Measurements from ENCODE around the gene SCUBE3. TPM values are rescaled to one million over a fixed set of nuclear protein-coding genes. Genes with fewer than 3 reads are reported as not detected.

The SCUBE3 gene
- total and polyA plus RNA-seq, 2 of the 13 experiments (the other 11 are each of a cell fraction or from before 2014, with no cell fraction given) = not detected

GRCh38 chr6:35259194-35259947 lies 45.6 kb downstream of the SCUBE3 start, which contains the start of gene ZNF76 (continued):
- peak; percentile 98 for TF ChIP-seq SMYD3 (CRISPR knock-in tag; IDR thresholded peaks at IDR 0.05)
- peak; percentile 88; the same call in 1 of the 2 replicates for TF ChIP-seq KLF15 (CRISPR knock-in tag; IDR thresholded peaks at IDR 0.05; ENCODE audit: borderline replicate concordance)
- no peak for TF ChIP-seq ZNF33A (CRISPR knock-in tag; IDR thresholded peaks at IDR 0.05; ENCODE audit: borderline replicate concordance)
- TF ChIP-seq, protein P1, sequence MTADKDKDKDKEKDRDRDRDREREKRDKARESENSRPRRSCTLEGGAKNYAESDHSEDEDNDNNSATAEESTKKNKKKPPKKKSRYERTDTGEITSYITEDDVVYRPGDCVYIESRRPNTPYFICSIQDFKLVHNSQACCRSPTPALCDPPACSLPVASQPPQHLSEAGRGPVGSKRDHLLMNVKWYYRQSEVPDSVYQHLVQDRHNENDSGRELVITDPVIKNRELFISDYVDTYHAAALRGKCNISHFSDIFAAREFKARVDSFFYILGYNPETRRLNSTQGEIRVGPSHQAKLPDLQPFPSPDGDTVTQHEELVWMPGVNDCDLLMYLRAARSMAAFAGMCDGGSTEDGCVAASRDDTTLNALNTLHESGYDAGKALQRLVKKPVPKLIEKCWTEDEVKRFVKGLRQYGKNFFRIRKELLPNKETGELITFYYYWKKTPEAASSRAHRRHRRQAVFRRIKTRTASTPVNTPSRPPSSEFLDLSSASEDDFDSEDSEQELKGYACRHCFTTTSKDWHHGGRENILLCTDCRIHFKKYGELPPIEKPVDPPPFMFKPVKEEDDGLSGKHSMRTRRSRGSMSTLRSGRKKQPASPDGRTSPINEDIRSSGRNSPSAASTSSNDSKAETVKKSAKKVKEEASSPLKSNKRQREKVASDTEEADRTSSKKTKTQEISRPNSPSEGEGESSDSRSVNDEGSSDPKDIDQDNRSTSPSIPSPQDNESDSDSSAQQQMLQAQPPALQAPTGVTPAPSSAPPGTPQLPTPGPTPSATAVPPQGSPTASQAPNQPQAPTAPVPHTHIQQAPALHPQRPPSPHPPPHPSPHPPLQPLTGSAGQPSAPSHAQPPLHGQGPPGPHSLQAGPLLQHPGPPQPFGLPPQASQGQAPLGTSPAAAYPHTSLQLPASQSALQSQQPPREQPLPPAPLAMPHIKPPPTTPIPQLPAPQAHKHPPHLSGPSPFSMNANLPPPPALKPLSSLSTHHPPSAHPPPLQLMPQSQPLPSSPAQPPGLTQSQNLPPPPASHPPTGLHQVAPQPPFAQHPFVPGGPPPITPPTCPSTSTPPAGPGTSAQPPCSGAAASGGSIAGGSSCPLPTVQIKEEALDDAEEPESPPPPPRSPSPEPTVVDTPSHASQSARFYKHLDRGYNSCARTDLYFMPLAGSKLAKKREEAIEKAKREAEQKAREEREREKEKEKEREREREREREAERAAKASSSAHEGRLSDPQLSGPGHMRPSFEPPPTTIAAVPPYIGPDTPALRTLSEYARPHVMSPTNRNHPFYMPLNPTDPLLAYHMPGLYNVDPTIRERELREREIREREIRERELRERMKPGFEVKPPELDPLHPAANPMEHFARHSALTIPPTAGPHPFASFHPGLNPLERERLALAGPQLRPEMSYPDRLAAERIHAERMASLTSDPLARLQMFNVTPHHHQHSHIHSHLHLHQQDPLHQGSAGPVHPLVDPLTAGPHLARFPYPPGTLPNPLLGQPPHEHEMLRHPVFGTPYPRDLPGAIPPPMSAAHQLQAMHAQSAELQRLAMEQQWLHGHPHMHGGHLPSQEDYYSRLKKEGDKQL (CRISPR knock-in tag; IDR thresholded peaks at IDR 0.05; ENCODE audit: low read depth) = peak; percentile 57; the same call in 1 of the 2 replicates
- TF ChIP-seq XBP1 (CRISPR knock-in tag; IDR thresholded peaks at IDR 0.05) = peak; percentile 49; the same call in 1 of the 2 replicates
- no peak for TF ChIP-seq ZNF597 (CRISPR knock-in tag; IDR thresholded peaks at IDR 0.05)
- peak; percentile 95; the same call in 1 of the 2 replicates for TF ChIP-seq CBFB (CRISPR knock-in tag; IDR thresholded peaks at IDR 0.05)
- TF ChIP-seq ZNF660 (CRISPR knock-in tag; IDR thresholded peaks at IDR 0.05; ENCODE audit: borderline replicate concordance, low read depth) = no peak
- TF ChIP-seq, protein P2, sequence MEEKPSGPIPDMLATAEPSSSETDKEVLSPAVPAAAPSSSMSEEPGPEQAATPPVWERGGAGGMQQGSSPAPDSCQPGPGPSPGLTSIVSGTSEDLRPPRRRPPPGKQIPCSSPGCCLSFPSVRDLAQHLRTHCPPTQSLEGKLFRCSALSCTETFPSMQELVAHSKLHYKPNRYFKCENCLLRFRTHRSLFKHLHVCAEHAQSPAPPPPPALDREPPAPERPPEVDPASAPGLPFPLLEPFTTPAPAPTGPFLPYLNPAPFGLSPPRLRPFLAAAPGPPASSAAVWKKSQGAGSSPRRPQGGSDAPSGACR (CRISPR knock-in tag; IDR thresholded peaks at IDR 0.05) = no peak; the same call in none of the 2 replicates
- TF ChIP-seq, protein P3, sequence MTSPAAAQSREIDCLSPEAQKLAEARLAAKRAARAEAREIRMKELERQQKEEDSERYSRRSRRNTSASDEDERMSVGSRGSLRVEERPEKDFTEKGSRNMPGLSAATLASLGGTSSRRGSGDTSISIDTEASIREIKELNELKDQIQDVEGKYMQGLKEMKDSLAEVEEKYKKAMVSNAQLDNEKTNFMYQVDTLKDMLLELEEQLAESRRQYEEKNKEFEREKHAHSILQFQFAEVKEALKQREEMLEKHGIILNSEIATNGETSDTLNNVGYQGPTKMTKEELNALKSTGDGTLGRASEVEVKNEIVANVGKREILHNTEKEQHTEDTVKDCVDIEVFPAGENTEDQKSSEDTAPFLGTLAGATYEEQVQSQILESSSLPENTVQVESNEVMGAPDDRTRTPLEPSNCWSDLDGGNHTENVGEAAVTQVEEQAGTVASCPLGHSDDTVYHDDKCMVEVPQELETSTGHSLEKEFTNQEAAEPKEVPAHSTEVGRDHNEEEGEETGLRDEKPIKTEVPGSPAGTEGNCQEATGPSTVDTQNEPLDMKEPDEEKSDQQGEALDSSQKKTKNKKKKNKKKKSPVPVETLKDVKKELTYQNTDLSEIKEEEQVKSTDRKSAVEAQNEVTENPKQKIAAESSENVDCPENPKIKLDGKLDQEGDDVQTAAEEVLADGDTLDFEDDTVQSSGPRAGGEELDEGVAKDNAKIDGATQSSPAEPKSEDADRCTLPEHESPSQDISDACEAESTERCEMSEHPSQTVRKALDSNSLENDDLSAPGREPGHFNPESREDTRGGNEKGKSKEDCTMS (CRISPR knock-in tag; conservative IDR thresholded peaks at IDR 0.05) = no peak
- TF ChIP-seq CBX5 (CRISPR knock-in tag; IDR thresholded peaks at IDR 0.05; ENCODE audit: borderline replicate concordance) = peak; percentile 95
- TF ChIP-seq, protein P4, sequence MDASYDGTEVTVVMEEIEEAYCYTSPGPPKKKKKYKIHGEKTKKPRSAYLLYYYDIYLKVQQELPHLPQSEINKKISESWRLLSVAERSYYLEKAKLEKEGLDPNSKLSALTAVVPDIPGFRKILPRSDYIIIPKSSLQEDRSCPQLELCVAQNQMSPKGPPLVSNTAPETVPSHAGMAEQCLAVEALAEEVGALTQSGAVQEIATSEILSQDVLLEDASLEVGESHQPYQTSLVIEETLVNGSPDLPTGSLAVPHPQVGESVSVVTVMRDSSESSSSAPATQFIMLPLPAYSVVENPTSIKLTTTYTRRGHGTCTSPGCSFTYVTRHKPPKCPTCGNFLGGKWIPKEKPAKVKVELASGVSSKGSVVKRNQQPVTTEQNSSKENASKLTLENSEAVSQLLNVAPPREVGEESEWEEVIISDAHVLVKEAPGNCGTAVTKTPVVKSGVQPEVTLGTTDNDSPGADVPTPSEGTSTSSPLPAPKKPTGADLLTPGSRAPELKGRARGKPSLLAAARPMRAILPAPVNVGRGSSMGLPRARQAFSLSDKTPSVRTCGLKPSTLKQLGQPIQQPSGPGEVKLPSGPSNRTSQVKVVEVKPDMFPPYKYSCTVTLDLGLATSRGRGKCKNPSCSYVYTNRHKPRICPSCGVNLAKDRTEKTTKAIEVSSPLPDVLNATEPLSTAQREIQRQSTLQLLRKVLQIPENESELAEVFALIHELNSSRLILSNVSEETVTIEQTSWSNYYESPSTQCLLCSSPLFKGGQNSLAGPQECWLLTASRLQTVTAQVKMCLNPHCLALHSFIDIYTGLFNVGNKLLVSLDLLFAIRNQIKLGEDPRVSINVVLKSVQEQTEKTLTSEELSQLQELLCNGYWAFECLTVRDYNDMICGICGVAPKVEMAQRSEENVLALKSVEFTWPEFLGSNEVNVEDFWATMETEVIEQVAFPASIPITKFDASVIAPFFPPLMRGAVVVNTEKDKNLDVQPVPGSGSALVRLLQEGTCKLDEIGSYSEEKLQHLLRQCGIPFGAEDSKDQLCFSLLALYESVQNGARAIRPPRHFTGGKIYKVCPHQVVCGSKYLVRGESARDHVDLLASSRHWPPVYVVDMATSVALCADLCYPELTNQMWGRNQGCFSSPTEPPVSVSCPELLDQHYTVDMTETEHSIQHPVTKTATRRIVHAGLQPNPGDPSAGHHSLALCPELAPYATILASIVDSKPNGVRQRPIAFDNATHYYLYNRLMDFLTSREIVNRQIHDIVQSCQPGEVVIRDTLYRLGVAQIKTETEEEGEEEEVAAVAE (CRISPR knock-in tag; IDR thresholded peaks at IDR 0.05; ENCODE audit: borderline replicate concordance) = peak; percentile 64; the same call in 1 of the 2 replicates
- peak; percentile 89; the same call in 1 of the 2 replicates for TF ChIP-seq WIZ (CRISPR knock-in tag; IDR thresholded peaks at IDR 0.05)
